ENCODE results near the gene ZNF792.
"Not testable (repeated sequence)": the region's sequence is repeated elsewhere in the genome, so short reads cannot be mapped to it uniquely, and the experiment has no call there.

ZNF792 gene

GRCh38 chr19:35006007-35006341 is 41.9 kb upstream of the ZNF792 start:
- not testable (repeated sequence) for H3K27me3 ChIP-seq (ENCODE audit: control insufficient read depth, insufficient read depth, low read length); H3K4me3 ChIP-seq (ENCODE audit: low read depth, low read length); H3K9me3 ChIP-seq (ENCODE audit: control insufficient read depth, insufficient read depth, low read length); H3K9ac ChIP-seq (ENCODE audit: low read depth, low read length); H3K27ac ChIP-seq (ENCODE audit: low read depth, low read length)
- peaks cover 70% of the 10 kb centered on the region for H3K36me3 ChIP-seq (ENCODE audit: control insufficient read depth, insufficient read depth, low read length)
- H3K4me1 ChIP-seq (ENCODE audit: control insufficient read depth, insufficient read depth, low read length) = peaks cover 14% of the 10 kb centered on the region

GRCh38 chr19:35005256-35005977 is 41.4 kb upstream of the ZNF792 start:
- Histone ChIP-seq H3K4me3 (ENCODE audit: low read depth, low read length) (no peak overlapping the region), H3K27me3 (ENCODE audit: control insufficient read depth, insufficient read depth, low read length) (no peaks in the 10 kb centered on the region), H3K9ac (ENCODE audit: low read depth, low read length) (no peak overlapping the region), H3K36me3 (ENCODE audit: control insufficient read depth, insufficient read depth, low read length) (peaks cover 64% of the 10 kb centered on the region), H3K27ac (ENCODE audit: low read depth, low read length) (no peak overlapping the region), H3K4me1 (ENCODE audit: control insufficient read depth, insufficient read depth, low read length) (peaks cover 14% of the 10 kb centered on the region), H3K9me3 (ENCODE audit: control insufficient read depth, insufficient read depth, low read length) (no peaks in the 10 kb centered on the region)

- Histone ChIP-seq H3K4me3 (ENCODE audit: low read depth, low read length) (no peak overlapping the region), H3K36me3 (ENCODE audit: control insufficient read depth, insufficient read depth, low read length) (peaks cover 57% of the 10 kb centered on the region), H3K27ac (ENCODE audit: low read depth, low read length) (no peak overlapping the region), H3K27me3 (ENCODE audit: control insufficient read depth, insufficient read depth, low read length) (no peaks in the 10 kb centered on the region), H3K9me3 (ENCODE audit: control insufficient read depth, insufficient read depth, low read length) (no peaks in the 10 kb centered on the region), H3K4me1 (ENCODE audit: control insufficient read depth, insufficient read depth, low read length) (peaks cover 14% of the 10 kb centered on the region), H3K9ac (ENCODE audit: low read depth, low read length) (no peak overlapping the region)
Observed at GRCh38 chr19:35004517-35005255, 40.7 kb upstream of the ZNF792 start.

- H3K4me3 ChIP-seq (ENCODE audit: low read depth, low read length) = peak overlapping the region; percentile 74
- no peaks in the 10 kb centered on the region for H3K27me3 ChIP-seq (ENCODE audit: control insufficient read depth, insufficient read depth, low read length)
- no peak overlapping the region for H3K9ac ChIP-seq (ENCODE audit: low read depth, low read length)
- peaks cover 29% of the 10 kb centered on the region for H3K4me1 ChIP-seq (ENCODE audit: control insufficient read depth, insufficient read depth, low read length)
- H3K27ac ChIP-seq (ENCODE audit: low read depth, low read length) = peak overlapping the region; percentile 27
- H3K9me3 ChIP-seq (ENCODE audit: control insufficient read depth, insufficient read depth, low read length) = no peaks in the 10 kb centered on the region
- H3K36me3 ChIP-seq (ENCODE audit: control insufficient read depth, insufficient read depth, low read length) = peaks cover 41% of the 10 kb centered on the region
Observed at GRCh38 chr19:35002037-35002535, 38.1 kb upstream of the ZNF792 start.

GRCh38 chr19:35000647-35001501 is 36.8 kb upstream of the ZNF792 start:
- Histone ChIP-seq H3K27ac (ENCODE audit: low read depth, low read length) (peak overlapping the region; percentile 99), H3K9me3 (ENCODE audit: control insufficient read depth, insufficient read depth, low read length) (no peaks in the 10 kb centered on the region), H3K4me3 (ENCODE audit: low read depth, low read length) (peak overlapping the region; percentile 74), H3K4me1 (ENCODE audit: control insufficient read depth, insufficient read depth, low read length) (peaks cover 33% of the 10 kb centered on the region), H3K36me3 (ENCODE audit: control insufficient read depth, insufficient read depth, low read length) (peaks cover 29% of the 10 kb centered on the region), H3K27me3 (ENCODE audit: control insufficient read depth, insufficient read depth, low read length) (no peaks in the 10 kb centered on the region), H3K9ac (ENCODE audit: low read depth, low read length) (peak overlapping the region; percentile 87)

- H3K4me3 ChIP-seq (ENCODE audit: low read depth, low read length) = peak overlapping the region; percentile 74; the same call in 1 of the 2 replicates
- H3K27ac ChIP-seq (ENCODE audit: low read depth, low read length) = peak overlapping the region; percentile 99
- H3K9me3 ChIP-seq (ENCODE audit: control insufficient read depth, insufficient read depth, low read length) = no peaks in the 10 kb centered on the region
- H3K4me1 ChIP-seq (ENCODE audit: control insufficient read depth, insufficient read depth, low read length) = peaks cover 33% of the 10 kb centered on the region
- H3K27me3 ChIP-seq (ENCODE audit: control insufficient read depth, insufficient read depth, low read length) = no peaks in the 10 kb centered on the region
- H3K36me3 ChIP-seq (ENCODE audit: control insufficient read depth, insufficient read depth, low read length) = peaks cover 23% of the 10 kb centered on the region
- H3K9ac ChIP-seq (ENCODE audit: low read depth, low read length) = no peak overlapping the region; the same call in 1 of the 2 replicates
Observed at GRCh38 chr19:35000338-35000646, 36.3 kb upstream of the ZNF792 start.

GRCh38 chr19:34999498-35000337 is 35.7 kb upstream of the ZNF792 start, which contains the start of gene GRAMD1A:
Gene GRAMD1A, plus strand, starts transcription at chr19:35000323. Its CDS starts 156 bp downstream, at chr19:35000479.
- Histone ChIP-seq H3K4me1 (ENCODE audit: control insufficient read depth, insufficient read depth, low read length) (peaks cover 33% of the 10 kb centered on the region), H3K9ac (ENCODE audit: low read depth, low read length) (peak within 1 kb of the TSS; percentile 87), H3K27me3 (ENCODE audit: control insufficient read depth, insufficient read depth, low read length) (no peaks in the 10 kb centered on the region), H3K36me3 (ENCODE audit: control insufficient read depth, insufficient read depth, low read length) (peaks cover 22% of the 10 kb centered on the region), H3K27ac (ENCODE audit: low read depth, low read length) (peak within 1 kb of the TSS; percentile 99), H3K4me3 (ENCODE audit: low read depth, low read length) (peak within 1 kb of the TSS; percentile 74), H3K9me3 (ENCODE audit: control insufficient read depth, insufficient read depth, low read length) (no peaks in the 10 kb centered on the region)

- Histone ChIP-seq H3K36me3 (ENCODE audit: control insufficient read depth, insufficient read depth, low read length) (peaks cover 16% of the 10 kb centered on the region), H3K9me3 (ENCODE audit: control insufficient read depth, insufficient read depth, low read length) (no peaks in the 10 kb centered on the region), H3K27me3 (ENCODE audit: control insufficient read depth, insufficient read depth, low read length) (no peaks in the 10 kb centered on the region), H3K9ac (ENCODE audit: low read depth, low read length) (peak overlapping the region; percentile 86; the same call in 1 of the 2 replicates), H3K27ac (ENCODE audit: low read depth, low read length) (peak overlapping the region; percentile 99), H3K4me1 (ENCODE audit: control insufficient read depth, insufficient read depth, low read length) (peaks cover 33% of the 10 kb centered on the region), H3K4me3 (ENCODE audit: low read depth, low read length) (peak overlapping the region; percentile 74)
Observed at GRCh38 chr19:34998777-34999497, 34.9 kb upstream of the ZNF792 start.

- not testable (repeated sequence) for H3K27ac ChIP-seq (ENCODE audit: low read depth, low read length); H3K9me3 ChIP-seq (ENCODE audit: control insufficient read depth, insufficient read depth, low read length); H3K27me3 ChIP-seq (ENCODE audit: control insufficient read depth, insufficient read depth, low read length); H3K4me3 ChIP-seq (ENCODE audit: low read depth, low read length); H3K9ac ChIP-seq (ENCODE audit: low read depth, low read length)
- Histone ChIP-seq H3K36me3 (ENCODE audit: control insufficient read depth, insufficient read depth, low read length) (peaks cover 13% of the 10 kb centered on the region), H3K4me1 (ENCODE audit: control insufficient read depth, insufficient read depth, low read length) (peaks cover 29% of the 10 kb centered on the region)
Observed at GRCh38 chr19:34998224-34998623, 34.2 kb upstream of the ZNF792 start.
